ENCODE results near the gene WRAP73.

Gene WRAP73

DNA sequence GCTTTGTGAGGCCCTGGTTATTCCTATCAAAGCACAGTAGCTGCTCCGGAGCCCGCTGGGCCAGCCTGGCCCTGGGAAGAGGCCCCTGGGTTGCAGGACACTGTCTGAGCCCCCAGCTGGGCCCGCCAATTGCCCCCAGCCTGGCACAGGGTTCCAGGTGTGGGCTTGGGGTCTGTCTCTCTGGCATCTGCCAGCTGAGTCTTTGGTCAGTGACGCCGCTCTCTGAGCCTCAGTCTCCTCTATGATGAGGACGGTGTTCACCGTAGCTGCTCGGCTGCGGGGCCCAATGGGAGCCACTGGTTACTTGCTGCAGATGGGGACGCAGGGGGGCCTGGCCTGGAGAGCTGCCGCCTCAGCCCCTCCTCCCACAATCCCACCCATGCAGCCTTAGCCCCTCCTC, 43.4 kb upstream of the WRAP73 start:
- no peak overlapping the region for H2BK15ac ChIP-seq (ENCODE audit: low read depth, poor library complexity, severe bottlenecking)
- no peak overlapping the region for H2AK5ac ChIP-seq (ENCODE audit: low read length, severe bottlenecking)
- H4K91ac ChIP-seq (ENCODE audit: low read length) = no peak overlapping the region
- no peak overlapping the region for H3K4ac ChIP-seq (ENCODE audit: low read depth in 1 of 2, low read length in 2 of 2)
- H3K9me3 ChIP-seq (ENCODE audit: control insufficient read depth, low read length) = no peaks in the 10 kb centered on the region
- H3K79me1 ChIP-seq (replicated peaks; ENCODE audit: low read length, poor library complexity, severe bottlenecking) = no peaks in the 10 kb centered on the region
- H2BK120ac ChIP-seq (ENCODE audit: low read depth, low read length) = no peak overlapping the region
- H2BK5ac ChIP-seq (ENCODE audit: low read depth, low read length, poor library complexity, severe bottlenecking) = no peak overlapping the region
- H3K23ac ChIP-seq (ENCODE audit: low read length in 2 of 2) = no peak overlapping the region
- no peak overlapping the region for H4K8ac ChIP-seq (ENCODE audit: low read length)
- H3K4me3 ChIP-seq (ENCODE audit: insufficient read depth in 1 of 2, low read depth in 1 of 2, low read length in 2 of 2) = no peak overlapping the region
- no peak overlapping the region for H2AFZ ChIP-seq (ENCODE audit: low read depth, low read length)
- DNase-seq = no peak
- peaks cover 6% of the 10 kb centered on the region for H3K4me1 ChIP-seq (ENCODE audit: control insufficient read depth, insufficient read depth, low read depth, low read length)
- no peak overlapping the region for H3K18ac ChIP-seq (ENCODE audit: low read depth in 1 of 2, low read length in 2 of 2)
- 90% methylated on average over 11 of the region's 11 CpGs for WGBS
- H3K4me2 ChIP-seq (ENCODE audit: low read length, poor library complexity, severe bottlenecking) = no peak overlapping the region
- H3K27ac ChIP-seq (ENCODE audit: low read length, poor library complexity, severe bottlenecking) = no peak overlapping the region
- H3K36me3 ChIP-seq (ENCODE audit: control insufficient read depth in 1 of 2, insufficient read depth in 2 of 2, low read depth in 1 of 2, low read length in 2 of 2) = no peaks in the 10 kb centered on the region
- H3K14ac ChIP-seq (ENCODE audit: low read length in 2 of 2) = no peak overlapping the region
- no peak overlapping the region for H3K9ac ChIP-seq (ENCODE audit: low read length)
- no peak overlapping the region for H2BK12ac ChIP-seq (ENCODE audit: low read length in 2 of 2)
- peaks cover 19 to 67% of the 10 kb centered on the region in 2 experiments for H3K27me3 ChIP-seq (ENCODE audit: control insufficient read depth in 1 of 2, insufficient read depth in 1 of 2, low read length in 2 of 2)

DNA sequence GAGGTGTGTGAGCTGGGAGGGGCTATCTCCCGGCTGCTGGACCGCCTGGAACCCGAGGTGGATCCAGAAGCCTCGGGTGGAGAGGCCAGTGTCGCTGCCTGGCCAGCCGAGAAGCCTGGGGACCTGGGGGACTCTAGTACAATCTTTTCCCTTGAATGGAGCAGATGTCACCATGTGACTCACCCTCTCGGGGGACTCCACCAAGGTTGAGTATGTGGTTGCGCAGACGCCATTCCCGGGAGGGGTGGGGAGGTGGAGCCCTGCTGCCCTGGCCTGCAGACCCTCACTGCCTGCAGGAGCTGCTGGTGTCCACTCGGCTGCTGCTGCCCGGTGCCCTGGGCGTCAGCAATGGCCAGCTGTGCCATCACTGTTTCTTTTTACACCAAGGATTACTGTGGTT, 42.7 kb upstream of the WRAP73 start:
- Histone ChIP-seq H3K4me1 (ENCODE audit: control insufficient read depth, insufficient read depth, low read depth, low read length) (peaks cover 6% of the 10 kb centered on the region), H2BK12ac (ENCODE audit: low read length in 2 of 2) (no peak overlapping the region), H3K4ac (ENCODE audit: low read depth in 1 of 2, low read length in 2 of 2) (no peak overlapping the region), H3K4me2 (ENCODE audit: low read length, poor library complexity, severe bottlenecking) (no peak overlapping the region), H2AK5ac (ENCODE audit: low read length, severe bottlenecking) (no peak overlapping the region), H3K27ac (ENCODE audit: low read length, poor library complexity, severe bottlenecking) (no peak overlapping the region), H3K9me3 (ENCODE audit: control insufficient read depth, low read length) (no peaks in the 10 kb centered on the region), H3K18ac (ENCODE audit: low read depth in 1 of 2, low read length in 2 of 2) (no peak overlapping the region), H4K8ac (ENCODE audit: low read length) (no peak overlapping the region), H3K9ac (ENCODE audit: low read length) (no peak overlapping the region), H3K14ac (ENCODE audit: low read length in 2 of 2) (no peak overlapping the region), H2BK5ac (ENCODE audit: low read depth, low read length, poor library complexity, severe bottlenecking) (no peak overlapping the region), H3K27me3 (ENCODE audit: control insufficient read depth in 1 of 2, insufficient read depth in 1 of 2, low read length in 2 of 2) (peaks cover 20 to 68% of the 10 kb centered on the region in 2 experiments), H2BK120ac (ENCODE audit: low read depth, low read length) (no peak overlapping the region), H3K36me3 (ENCODE audit: control insufficient read depth in 1 of 2, insufficient read depth in 2 of 2, low read depth in 1 of 2, low read length in 2 of 2) (no peaks in the 10 kb centered on the region), H3K4me3 (ENCODE audit: insufficient read depth in 1 of 2, low read depth in 1 of 2, low read length in 2 of 2) (no peak overlapping the region), H2AFZ (ENCODE audit: low read depth, low read length) (no peak overlapping the region), H3K79me1 (replicated peaks; ENCODE audit: low read length, poor library complexity, severe bottlenecking) (no peaks in the 10 kb centered on the region), H4K91ac (ENCODE audit: low read length) (no peak overlapping the region), H3K23ac (ENCODE audit: low read length in 2 of 2) (no peak overlapping the region), H2BK15ac (ENCODE audit: low read depth, poor library complexity, severe bottlenecking) (no peak overlapping the region)
- DNase-seq = no peak
- WGBS = 83% methylated on average over 13 of the region's 13 CpGs

DNA sequence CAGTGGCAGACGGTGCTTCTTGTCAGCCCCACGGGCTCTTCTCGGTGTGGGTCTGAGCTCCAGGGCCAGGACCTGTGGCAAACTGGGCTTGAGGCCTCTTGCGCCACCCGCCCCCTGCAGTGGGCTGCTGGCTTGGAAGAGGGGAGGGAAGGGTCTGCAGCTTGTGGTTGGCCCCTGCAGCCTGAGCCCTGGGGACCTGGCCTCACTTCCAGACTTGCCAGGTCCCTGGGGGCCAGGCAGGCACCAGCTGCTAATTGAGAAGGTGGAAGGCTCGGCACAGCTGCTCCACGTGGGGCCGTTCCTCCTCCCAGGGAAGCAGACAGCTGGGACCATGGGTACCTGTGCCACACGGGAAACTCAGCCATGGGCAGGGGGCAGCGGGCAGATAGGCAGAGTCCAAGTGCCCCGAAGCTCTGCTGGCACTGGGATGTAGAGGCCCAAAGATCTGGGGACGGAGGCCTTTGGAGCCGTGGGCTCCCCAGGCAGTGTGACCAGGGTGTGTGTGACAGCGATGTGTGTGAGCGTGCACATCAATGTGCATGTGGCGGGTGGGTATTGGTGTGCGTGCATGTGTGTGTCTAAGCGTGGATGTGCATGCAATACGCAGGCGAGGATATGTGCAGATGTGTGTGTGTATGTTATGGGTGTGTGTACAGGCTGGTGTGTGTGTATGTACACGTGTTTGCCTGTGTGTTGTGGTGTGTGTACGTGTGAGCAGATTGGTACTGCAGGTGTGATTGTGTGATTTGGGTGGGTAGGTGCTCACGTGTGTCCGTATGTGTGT, 41.7 kb upstream of the WRAP73 start:
- H3K9me3 ChIP-seq (ENCODE audit: control insufficient read depth, low read length) = no peaks in the 10 kb centered on the region
- H2BK15ac ChIP-seq (ENCODE audit: low read depth, poor library complexity, severe bottlenecking) = no peak overlapping the region
- H3K27ac ChIP-seq (ENCODE audit: low read length, poor library complexity, severe bottlenecking) = no peak overlapping the region
- DNase-seq = no peak
- H3K4me2 ChIP-seq (ENCODE audit: low read length, poor library complexity, severe bottlenecking) = no peak overlapping the region
- H3K14ac ChIP-seq (ENCODE audit: low read length in 2 of 2) = no peak overlapping the region
- H2AK5ac ChIP-seq (ENCODE audit: low read length, severe bottlenecking) = no peak overlapping the region
- H4K8ac ChIP-seq (ENCODE audit: low read length) = no peak overlapping the region
- H3K4me1 ChIP-seq (ENCODE audit: control insufficient read depth, insufficient read depth, low read depth, low read length) = peaks cover 6% of the 10 kb centered on the region
- no peak overlapping the region for H2BK5ac ChIP-seq (ENCODE audit: low read depth, low read length, poor library complexity, severe bottlenecking)
- H3K27me3 ChIP-seq (ENCODE audit: control insufficient read depth in 1 of 2, insufficient read depth in 1 of 2, low read length in 2 of 2) = peaks cover 16 to 63% of the 10 kb centered on the region in 2 experiments
- no peak overlapping the region for H2BK120ac ChIP-seq (ENCODE audit: low read depth, low read length)
- H2BK12ac ChIP-seq (ENCODE audit: low read length in 2 of 2) = no peak overlapping the region
- no peak overlapping the region for H3K9ac ChIP-seq (ENCODE audit: low read length)
- H4K91ac ChIP-seq (ENCODE audit: low read length) = no peak overlapping the region
- no peak overlapping the region for H3K18ac ChIP-seq (ENCODE audit: low read depth in 1 of 2, low read length in 2 of 2)
- no peak overlapping the region for H3K4ac ChIP-seq (ENCODE audit: low read depth in 1 of 2, low read length in 2 of 2)
- H3K23ac ChIP-seq (ENCODE audit: low read length in 2 of 2) = no peak overlapping the region
- no peaks in the 10 kb centered on the region for H3K79me1 ChIP-seq (replicated peaks; ENCODE audit: low read length, poor library complexity, severe bottlenecking)
- H3K4me3 ChIP-seq (ENCODE audit: insufficient read depth in 1 of 2, low read depth in 1 of 2, low read length in 2 of 2) = no peak overlapping the region
- no peak overlapping the region for H2AFZ ChIP-seq (ENCODE audit: low read depth, low read length)
- H3K36me3 ChIP-seq (ENCODE audit: control insufficient read depth in 1 of 2, insufficient read depth in 2 of 2, low read depth in 1 of 2, low read length in 2 of 2) = no peaks in the 10 kb centered on the region
- WGBS = 86% methylated on average over 24 of the region's 24 CpGs

DNA sequence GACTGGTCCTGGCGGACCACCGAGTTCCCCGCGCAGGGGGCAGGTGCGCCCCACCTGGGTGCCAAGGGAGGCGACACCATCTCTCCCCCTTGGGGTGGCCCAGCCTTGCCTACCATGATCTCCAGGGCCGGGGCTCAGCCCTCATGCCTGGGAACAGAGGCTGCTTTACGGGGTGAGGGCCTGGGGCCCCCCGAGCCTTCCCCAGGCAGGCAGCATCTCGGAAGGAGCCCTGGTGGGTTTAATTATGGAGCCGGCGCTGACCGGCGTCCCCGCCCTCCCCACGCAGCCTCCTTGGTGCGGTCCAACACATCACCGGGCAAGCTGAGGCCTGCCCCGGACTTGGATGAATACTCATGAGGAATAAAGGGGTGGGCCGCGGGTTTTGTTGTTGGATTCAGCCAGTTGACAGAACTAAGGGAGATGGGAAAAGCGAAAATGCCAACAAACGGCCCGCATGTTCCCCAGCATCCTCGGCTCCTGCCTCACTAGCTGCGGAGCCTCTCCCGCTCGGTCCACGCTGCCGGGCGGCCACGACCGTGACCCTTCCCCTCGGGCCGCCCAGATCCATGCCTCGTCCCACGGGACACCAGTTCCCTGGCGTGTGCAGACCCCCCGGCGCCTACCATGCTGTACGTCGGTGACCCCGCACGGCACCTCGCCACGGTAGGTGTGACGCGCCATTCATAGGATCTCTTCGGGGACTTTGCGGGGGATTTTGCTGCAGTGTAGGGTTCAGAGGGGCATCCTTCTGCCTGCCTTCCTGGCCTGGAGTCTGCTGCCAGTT, 40.6 kb upstream of the WRAP73 start:
- Histone ChIP-seq H3K27me3 (ENCODE audit: control insufficient read depth in 1 of 2, insufficient read depth in 1 of 2, low read length in 2 of 2) (peaks cover 18 to 61% of the 10 kb centered on the region in 2 experiments), H3K36me3 (ENCODE audit: control insufficient read depth in 1 of 2, insufficient read depth in 2 of 2, low read depth in 1 of 2, low read length in 2 of 2) (no peaks in the 10 kb centered on the region), H3K23ac (ENCODE audit: low read length in 2 of 2) (no peak overlapping the region), H3K14ac (ENCODE audit: low read length in 2 of 2) (no peak overlapping the region), H3K79me1 (replicated peaks; ENCODE audit: low read length, poor library complexity, severe bottlenecking) (no peaks in the 10 kb centered on the region), H3K18ac (ENCODE audit: low read depth in 1 of 2, low read length in 2 of 2) (no peak overlapping the region), H2AK5ac (ENCODE audit: low read length, severe bottlenecking) (no peak overlapping the region), H3K4me2 (ENCODE audit: low read length, poor library complexity, severe bottlenecking) (no peak overlapping the region), H2BK15ac (ENCODE audit: low read depth, poor library complexity, severe bottlenecking) (no peak overlapping the region), H2AFZ (ENCODE audit: low read depth, low read length) (no peak overlapping the region), H2BK12ac (ENCODE audit: low read length in 2 of 2) (no peak overlapping the region), H2BK120ac (ENCODE audit: low read depth, low read length) (no peak overlapping the region), H2BK5ac (ENCODE audit: low read depth, low read length, poor library complexity, severe bottlenecking) (no peak overlapping the region), H3K9ac (ENCODE audit: low read length) (no peak overlapping the region), H4K8ac (ENCODE audit: low read length) (no peak overlapping the region), H3K27ac (ENCODE audit: low read length, poor library complexity, severe bottlenecking) (no peak overlapping the region), H3K4ac (ENCODE audit: low read depth in 1 of 2, low read length in 2 of 2) (no peak overlapping the region), H3K9me3 (ENCODE audit: control insufficient read depth, low read length) (no peaks in the 10 kb centered on the region), H3K4me1 (ENCODE audit: control insufficient read depth, insufficient read depth, low read depth, low read length) (peaks cover 2% of the 10 kb centered on the region), H3K4me3 (ENCODE audit: insufficient read depth in 1 of 2, low read depth in 1 of 2, low read length in 2 of 2) (no peak overlapping the region), H4K91ac (ENCODE audit: low read length) (no peak overlapping the region)
- no peak for DNase-seq
- 93% methylated on average over 50 of the region's 50 CpGs for WGBS

Data from mesenchymal stem cell (in vitro differentiated cells and primary cell).